GM13977 (cell line): ENCODE results near the gene TSKU.

Experiments
- DNase-seq: peaks from one replicate; pipeline ENCODE4 v3.0.0; 2012; ENCODE audit warnings: low spot score
- in situ Hi-C: fragments of 300-500 bp; cut with MboI; formaldehyde crosslinking; loops from one replicate; pipeline ENCODE4 v1.12.0; 2022; ENCODE audit warnings: low sequenced_read_pairs, low pct_unique_long_range_greater_than_20kb, mixed read lengths, inconsistent platforms; ENCODE audit not compliant: unreplicated experiment
- TF ChIP-seq, protein P1 (sequence below): IDR thresholded peaks from 2 replicates; pipeline ENCODE4 v1.5.1; 2012; ENCODE audit warnings: mild to moderate bottlenecking, control low read depth; ENCODE audit not compliant: insufficient read depth; ENCODE audit errors: extremely low read depth, missing control alignments

TSKU gene

DNA sequence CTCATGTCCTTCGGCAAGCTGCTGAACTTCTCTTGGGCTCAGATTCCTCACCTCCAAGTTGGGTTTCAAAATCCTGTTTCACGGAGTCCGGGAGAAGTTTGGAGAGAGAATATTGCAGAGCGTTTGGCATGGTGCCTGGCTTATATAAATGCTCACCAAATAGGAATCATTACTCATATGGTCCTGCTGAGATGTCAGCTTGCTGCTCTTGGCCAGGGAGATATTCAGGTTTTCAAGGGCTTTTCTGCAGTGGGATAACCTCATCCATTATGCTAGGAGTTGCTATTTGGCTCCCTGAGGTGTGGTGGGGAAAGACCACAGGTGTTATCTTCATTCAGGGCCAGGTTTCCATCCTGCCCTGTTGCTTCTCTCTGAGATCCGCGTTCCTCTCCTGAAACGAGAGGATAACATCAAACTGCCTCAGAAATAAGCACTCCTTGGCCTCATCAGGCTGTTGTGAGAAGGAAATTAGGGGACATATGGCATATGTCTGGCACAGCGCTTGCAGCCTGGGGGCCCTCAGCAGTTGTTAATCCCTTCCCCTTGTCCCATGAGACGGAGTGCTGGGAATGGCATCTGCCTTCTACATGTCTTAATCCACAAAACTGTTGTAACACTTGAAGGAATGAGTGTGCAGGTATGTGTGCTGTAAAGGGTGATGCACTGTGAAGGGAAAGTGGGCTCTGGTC, 47.6 kb downstream of the TSKU start:
- TF ChIP-seq, protein P1, sequence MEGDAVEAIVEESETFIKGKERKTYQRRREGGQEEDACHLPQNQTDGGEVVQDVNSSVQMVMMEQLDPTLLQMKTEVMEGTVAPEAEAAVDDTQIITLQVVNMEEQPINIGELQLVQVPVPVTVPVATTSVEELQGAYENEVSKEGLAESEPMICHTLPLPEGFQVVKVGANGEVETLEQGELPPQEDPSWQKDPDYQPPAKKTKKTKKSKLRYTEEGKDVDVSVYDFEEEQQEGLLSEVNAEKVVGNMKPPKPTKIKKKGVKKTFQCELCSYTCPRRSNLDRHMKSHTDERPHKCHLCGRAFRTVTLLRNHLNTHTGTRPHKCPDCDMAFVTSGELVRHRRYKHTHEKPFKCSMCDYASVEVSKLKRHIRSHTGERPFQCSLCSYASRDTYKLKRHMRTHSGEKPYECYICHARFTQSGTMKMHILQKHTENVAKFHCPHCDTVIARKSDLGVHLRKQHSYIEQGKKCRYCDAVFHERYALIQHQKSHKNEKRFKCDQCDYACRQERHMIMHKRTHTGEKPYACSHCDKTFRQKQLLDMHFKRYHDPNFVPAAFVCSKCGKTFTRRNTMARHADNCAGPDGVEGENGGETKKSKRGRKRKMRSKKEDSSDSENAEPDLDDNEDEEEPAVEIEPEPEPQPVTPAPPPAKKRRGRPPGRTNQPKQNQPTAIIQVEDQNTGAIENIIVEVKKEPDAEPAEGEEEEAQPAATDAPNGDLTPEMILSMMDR = no peak
- in situ Hi-C loops = no loop called here
- no peak for DNase-seq

DNA sequence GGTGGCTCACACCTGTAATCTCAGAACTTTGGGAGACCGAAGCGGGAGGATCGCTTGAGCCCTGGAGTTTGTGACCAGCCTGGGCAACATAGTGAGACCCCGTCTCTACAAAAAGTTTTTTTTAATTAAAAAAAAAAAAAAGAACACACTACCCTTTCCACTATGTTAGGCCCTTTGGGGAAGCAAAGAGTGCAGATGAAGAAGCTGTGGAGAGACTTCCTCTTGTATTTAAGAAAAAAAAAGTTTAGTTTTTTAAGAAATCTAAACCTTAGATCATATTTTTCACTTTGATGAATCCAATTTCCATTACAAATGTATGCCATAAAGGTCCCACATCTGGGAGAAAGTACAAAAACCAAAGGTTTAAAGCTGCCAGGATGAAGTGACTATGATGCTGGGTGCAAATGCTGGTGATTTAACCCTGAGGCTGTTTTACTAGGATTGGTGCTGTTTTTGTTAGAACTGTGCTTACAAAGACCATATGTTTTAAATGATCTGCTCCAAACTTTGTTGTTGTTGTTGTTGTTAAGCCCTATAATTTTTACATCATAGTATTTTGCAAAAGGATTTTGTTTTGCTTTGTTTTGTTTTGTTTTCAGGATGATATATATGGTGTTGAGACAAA, 48.6 kb downstream of the TSKU start:
- TF ChIP-seq, protein P1 = no peak
- in situ Hi-C loops = no loop called here
- DNase-seq = no peak

DNA sequence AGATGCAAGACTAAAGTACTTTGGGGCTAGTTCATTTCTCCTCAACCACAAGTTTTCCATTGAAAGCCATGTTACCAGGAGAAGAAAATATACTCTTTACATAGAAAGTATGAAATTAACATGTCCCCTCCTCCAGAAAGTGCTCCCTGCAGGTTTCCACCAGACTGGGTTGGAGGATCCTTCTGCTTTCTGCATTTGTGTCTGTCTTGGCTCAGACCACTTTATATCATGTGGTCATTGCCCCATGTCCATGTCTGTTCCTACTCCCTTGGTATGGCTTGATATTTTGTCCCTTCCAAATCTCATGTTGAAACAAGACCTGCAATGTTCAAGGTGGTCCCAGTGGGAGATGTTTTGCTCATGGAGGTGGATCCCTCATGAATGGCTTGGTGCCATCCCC, 49.2 kb downstream of the TSKU start:
- TF ChIP-seq, protein P1 = no peak
- DNase-seq = no peak
- in situ Hi-C loops = no loop called here

DNA sequence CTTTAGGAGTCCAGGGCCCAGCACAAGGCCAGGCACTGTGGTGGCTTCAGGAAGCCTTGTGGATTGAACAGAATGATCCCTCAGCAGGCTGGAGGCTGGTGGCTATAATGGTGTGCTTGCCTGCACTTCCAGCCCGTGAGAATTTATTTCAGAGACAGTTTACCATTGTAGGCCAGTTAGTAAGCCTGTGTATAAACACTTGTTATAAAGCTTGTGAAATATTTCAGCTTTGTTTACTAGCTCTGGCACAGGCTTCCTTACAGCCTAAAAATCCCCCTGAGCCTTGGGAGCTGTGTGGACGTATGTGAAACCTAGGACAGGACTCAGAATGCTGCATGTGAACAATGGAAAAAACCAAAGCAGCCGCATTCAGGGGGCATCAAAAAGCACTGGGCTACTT, 51.0 kb downstream of the TSKU start:
- TF ChIP-seq, protein P1 = no peak
- in situ Hi-C loops = no loop called here
- no peak for DNase-seq

DNA sequence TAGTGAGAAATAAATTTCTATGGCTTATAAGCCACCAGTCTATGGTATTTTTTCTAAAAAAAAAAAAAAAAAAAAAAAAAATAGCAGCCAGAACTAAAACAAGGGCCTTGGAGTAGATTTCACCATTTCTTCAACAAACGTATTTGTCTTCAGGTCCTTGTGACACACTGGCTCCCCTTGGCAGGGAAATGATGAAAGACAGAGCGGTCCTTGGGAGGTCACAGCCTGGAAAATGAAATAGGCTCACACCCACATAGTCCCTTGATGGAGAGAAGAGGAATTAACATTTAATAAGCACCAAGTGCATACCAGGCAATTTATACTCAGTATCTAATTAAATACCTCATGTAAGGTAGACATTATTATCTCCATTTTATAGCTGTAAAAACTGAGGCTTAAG, 51.9 kb downstream of the TSKU start:
- no peak for DNase-seq
- in situ Hi-C loops = no loop called here
- TF ChIP-seq, protein P1 = no peak

DNA sequence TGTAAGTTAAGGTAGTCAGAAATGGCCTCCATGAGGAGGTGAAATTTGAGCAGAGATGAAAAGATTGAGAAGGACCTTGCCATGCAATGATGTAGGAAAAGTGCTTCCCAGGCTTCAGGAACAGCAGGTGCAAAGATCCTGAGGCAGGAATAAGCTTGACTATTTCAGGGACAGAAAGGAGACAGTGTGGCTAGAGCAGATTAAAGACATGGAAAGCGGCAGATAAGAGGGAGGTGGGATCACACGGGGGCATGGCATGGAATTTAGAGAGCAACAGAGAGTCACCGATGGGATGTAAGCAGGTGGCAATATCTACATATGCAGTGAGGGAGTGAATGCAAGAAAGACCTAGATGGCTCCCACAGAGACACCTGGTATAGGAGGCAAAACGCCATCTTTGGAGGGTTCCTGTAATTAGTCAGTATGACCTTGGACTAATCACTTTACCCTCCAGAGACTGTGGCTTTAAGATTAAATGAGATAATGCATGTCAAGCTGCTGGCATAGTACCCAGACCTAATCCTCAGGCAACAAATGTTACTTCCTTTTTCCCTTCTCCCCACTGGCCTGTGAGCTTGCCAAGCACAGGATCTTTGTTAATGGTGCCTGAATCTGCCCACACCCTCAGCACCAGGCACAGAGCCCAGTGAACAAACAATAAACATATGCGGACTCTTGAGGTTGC, 52.9 kb downstream of the TSKU start:
- DNase-seq = no peak
- TF ChIP-seq, protein P1 = no peak
- in situ Hi-C loops = no loop called here
